Subcutaneous abdominal adipose tissue (tissue), 5 donors: Measurements from ENCODE around the gene CORO2B.

Experiments
- H3K27ac ChIP-seq: one replicate; pipeline ENCODE4 v1.7.0; 2013; ENCODE audit warnings: low read depth, mild to moderate bottlenecking, inconsistent platforms, low read length, moderate library complexity
- H3K27me3 ChIP-seq, 5 donors: one replicate each; pipeline ENCODE4 v1.7.0; 2013; ENCODE audit warnings: low read length in 5 of 5, inconsistent platforms in 1 of 5; ENCODE audit not compliant: control insufficient read depth in 5 of 5, insufficient read depth in 4 of 5
- H3K36me3 ChIP-seq, 5 donors: one replicate each; pipeline ENCODE4 v1.7.0; 2013; ENCODE audit warnings: low read length in 5 of 5; ENCODE audit not compliant: control insufficient read depth in 5 of 5, insufficient read depth in 5 of 5
- H3K4me1 ChIP-seq, 5 donors: one replicate each; pipeline ENCODE4 v1.7.0; 2013; ENCODE audit warnings: low read length in 5 of 5, mild to moderate bottlenecking in 3 of 5, moderate library complexity in 1 of 5; ENCODE audit not compliant: control insufficient read depth in 5 of 5, insufficient read depth in 5 of 5
- H3K4me3 ChIP-seq, 5 donors: one replicate each; pipeline ENCODE4 v1.7.0; 2013; ENCODE audit warnings: low read length in 5 of 5, low read depth in 1 of 5
- H3K9ac ChIP-seq, 5 donors: one replicate each; pipeline ENCODE4 v1.7.0; 2013; ENCODE audit warnings: low read length in 5 of 5, mild to moderate bottlenecking in 4 of 5, moderate library complexity in 3 of 5
- H3K9me3 ChIP-seq, 5 donors: one replicate each; pipeline ENCODE4 v1.7.0; 2013; ENCODE audit warnings: low read length in 5 of 5; ENCODE audit not compliant: control insufficient read depth in 5 of 5
- donor health status: healthy.
- donor health status: healthy.
- donor health status: healthy.
- donor health status: healthy.
- donor health status: healthy.

The CORO2B gene

GRCh38 chr15:68623301-68623892, 44.6 kb downstream of the CORO2B start:
- Histone ChIP-seq H3K27me3 (no peaks in the 10 kb centered on the region), H3K9ac (no peak overlapping the region), H3K27ac (no peak overlapping the region), H3K36me3 (no peaks in the 10 kb centered on the region), H3K9me3 (no peaks in the 10 kb centered on the region), H3K4me1 (peaks cover 12 to 46% (median 27%) of the 10 kb centered on the region in 5 donors), H3K4me3 (no peak overlapping the region)

GRCh38 chr15:68625853-68626252, 47.1 kb downstream of the CORO2B start:
- Histone ChIP-seq H3K4me3 (no peak overlapping the region), H3K27me3 (peaks cover 0 to 3% (median 0%) of the 10 kb centered on the region in 5 donors), H3K36me3 (no peaks in the 10 kb centered on the region), H3K4me1 (peaks cover 8 to 34% (median 10%) of the 10 kb centered on the region in 5 donors), H3K9ac (no peak overlapping the region), H3K9me3 (no peaks in the 10 kb centered on the region), H3K27ac (no peak overlapping the region)

GRCh38 chr15:68626283-68626682, 47.5 kb downstream of the CORO2B start:
- no peaks in the 10 kb centered on the region for H3K9me3 ChIP-seq
- H3K4me1 ChIP-seq, result peaks cover 4 to 29% (median 5%) of the 10 kb centered on the region in 5 donors

GRCh38 chr15:68626739-68627138, 47.9 kb downstream of the CORO2B start:
- peaks cover 0 to 3% (median 0%) of the 10 kb centered on the region in 5 donors for H3K27me3 ChIP-seq
- H3K36me3 ChIP-seq, result no peaks in the 10 kb centered on the region
- no peak overlapping the region for H3K27ac ChIP-seq

More at GRCh38 chr15:68626283-68626682, 47.5 kb downstream of the CORO2B start:
- H3K36me3 ChIP-seq, result no peaks in the 10 kb centered on the region
- H3K27me3 ChIP-seq, result peaks cover 0 to 3% (median 0%) of the 10 kb centered on the region in 5 donors
- H3K9ac ChIP-seq, result no peak overlapping the region
- H3K27ac ChIP-seq, result no peak overlapping the region
- H3K4me3 ChIP-seq, result no peak overlapping the region

GRCh38 chr15:68627476-68627875, 48.7 kb downstream of the CORO2B start:
- Histone ChIP-seq H3K27me3 (peaks cover 0 to 3% (median 0%) of the 10 kb centered on the region in 5 donors), H3K9me3 (no peaks in the 10 kb centered on the region), H3K36me3 (no peaks in the 10 kb centered on the region), H3K27ac (no peak overlapping the region), H3K9ac (no peak overlapping the region), H3K4me1 (peaks cover 0 to 19% (median 0%) of the 10 kb centered on the region in 5 donors), H3K4me3 (no peak overlapping the region)

More at GRCh38 chr15:68626739-68627138, 47.9 kb downstream of the CORO2B start:
- no peak overlapping the region for H3K9ac ChIP-seq
- H3K4me1 ChIP-seq, result peaks cover 0 to 25% (median 3%) of the 10 kb centered on the region in 5 donors
- H3K4me3 ChIP-seq, result no peak overlapping the region
- no peaks in the 10 kb centered on the region for H3K9me3 ChIP-seq

- Histone ChIP-seq H3K36me3 (no peaks in the 10 kb centered on the region), H3K4me3 (no peak overlapping the region), H3K9ac (no peak overlapping the region), H3K4me1 (peaks cover 0 to 19% (median 2%) of the 10 kb centered on the region in 5 donors), H3K27ac (no peak overlapping the region), H3K27me3 (peaks cover 0 to 3% (median 0%) of the 10 kb centered on the region in 5 donors), H3K9me3 (no peaks in the 10 kb centered on the region)
Observed at GRCh38 chr15:68627995-68628394, 49.2 kb downstream of the CORO2B start.

- Histone ChIP-seq H3K36me3 (no peaks in the 10 kb centered on the region), H3K4me3 (no peak overlapping the region), H3K27ac (no peak overlapping the region), H3K9ac (no peak overlapping the region), H3K9me3 (no peaks in the 10 kb centered on the region), H3K27me3 (peaks cover 0 to 3% (median 0%) of the 10 kb centered on the region in 5 donors), H3K4me1 (peaks cover under 1 to 24% (median 15%) of the 10 kb centered on the region in 5 donors)
Observed at GRCh38 chr15:68629519-68630210, 50.9 kb downstream of the CORO2B start.

GRCh38 chr15:68630211-68630555, 51.4 kb downstream of the CORO2B start:
- Histone ChIP-seq H3K4me3 (no peak overlapping the region), H3K9ac (no peak overlapping the region), H3K4me1 (peaks cover 6 to 29% (median 20%) of the 10 kb centered on the region in 5 donors), H3K27me3 (peaks cover 0 to 3% (median 0%) of the 10 kb centered on the region in 5 donors), H3K27ac (no peak overlapping the region), H3K9me3 (no peaks in the 10 kb centered on the region), H3K36me3 (no peaks in the 10 kb centered on the region)

- no peaks in the 10 kb centered on the region for H3K36me3 ChIP-seq
- H3K4me1 ChIP-seq, result peaks cover 12 to 36% (median 27%) of the 10 kb centered on the region in 5 donors
- H3K4me3 ChIP-seq, result no peak overlapping the region
- H3K9me3 ChIP-seq, result no peaks in the 10 kb centered on the region
- H3K9ac ChIP-seq, result no peak overlapping the region
- H3K27me3 ChIP-seq, result peaks cover 0 to 3% (median 0%) of the 10 kb centered on the region in 5 donors
- no peak overlapping the region for H3K27ac ChIP-seq
Observed at GRCh38 chr15:68630836-68631235, 52.0 kb downstream of the CORO2B start.

- Histone ChIP-seq H3K4me1 (peaks cover 12 to 44% (median 27%) of the 10 kb centered on the region in 5 donors), H3K9ac (no peak overlapping the region), H3K4me3 (no peak overlapping the region), H3K27me3 (peaks cover 0 to 3% (median 0%) of the 10 kb centered on the region in 5 donors), H3K9me3 (no peaks in the 10 kb centered on the region), H3K36me3 (no peaks in the 10 kb centered on the region), H3K27ac (no peak overlapping the region)
Observed at GRCh38 chr15:68631601-68632051, 52.8 kb downstream of the CORO2B start.
